Testis (tissue), 3 donors: ENCODE results near the gene LPCAT3. TPM values are rescaled to one million over a fixed set of nuclear protein-coding genes. Genes with fewer than 3 reads are reported as not detected.

ENCODE experiments used
- DNase-seq: peaks from one replicate; pipeline ENCODE4 v3.0.0-alpha.2; 2019
- H3K27ac ChIP-seq, 2 donors: fragments of 200-600 bp; sonication (generic); one replicate each; pipeline ENCODE4 v1.5.1; 2019
- H3K27me3 ChIP-seq: fragments of 200-600 bp; sonication (generic); one replicate; pipeline ENCODE4 v1.5.1; 2019
- H3K36me3 ChIP-seq: fragments of 200-600 bp; sonication (generic); one replicate; pipeline ENCODE4 v1.5.1; 2017; ENCODE audit warnings: low read depth; ENCODE audit errors: missing control alignments
- H3K4me1 ChIP-seq: fragments of 200-600 bp; sonication (generic); one replicate; pipeline ENCODE4 v1.5.1; 2019
- H3K4me3 ChIP-seq, 2 donors: fragments of 200-600 bp; sonication (generic); one replicate each; pipeline ENCODE4 v1.5.1; 2017 to 2019
- H3K9me3 ChIP-seq: fragments of 200-600 bp; sonication (generic); one replicate; pipeline ENCODE4 v1.5.1; 2017
- POLR2A ChIP-seq: fragments of 450-650 bp; IDR thresholded peaks from one replicate; pipeline ENCODE4 v1.6.1; 2017; ENCODE audit warnings: antibody characterized with exemption, mild to moderate bottlenecking, moderate library complexity
- WGBS, 2 donors: methylation state at CpG; one replicate each; pipeline ENCODE4 v1.1.5; 2018; 5-methylcytosine and 5-hydroxymethylcytosine counted together
- intact Hi-C: fragments of 100-400 bp; cut with DNase I; formaldehyde crosslinking; loops from one replicate; pipeline ENCODE4 v1.15.1; 2023; ENCODE audit warnings: low total_unique reads
- polyA plus RNA-seq: library from polyadenylated mRNA; stranded (reverse); fragments of 350-450 nt; fragmentation: Illumina TruSeq; extraction: RNeasy Lipid Tissue Mini Kit (QIAGEN cat#74804); gene quantifications from one replicate; pipeline ENCODE4 v1.2.3, GENCODE V29; 2014; ENCODE audit warnings: low read depth, low replicate concordance; ENCODE audit not compliant: insufficient read depth
- total RNA-seq, 2 donors: library from RNA; depleted of rRNA; stranded (reverse); fragments of >200 nt; gene quantifications; one replicate each; pipeline ENCODE4 v1.2.3, GENCODE V29; 2016
- TF ChIP-seq, protein P1 (sequence below), 3 experiments: fragments of 450-650 bp in 2 of 3; fragments of 200-600 bp in 1 of 3; sonication (generic) in 1 of 3; IDR thresholded peaks; one replicate each; pipeline ENCODE4 v1.5.1; 2016 to 2019; ENCODE audit warnings: antibody characterized with exemption in 3 of 3, mild to moderate bottlenecking in 2 of 3, moderate library complexity in 1 of 3

Gene LPCAT3
- total and polyA plus RNA-seq, 3 donors from 2014 or later, result 26.0 to 33.2 (median 30.2) TPM

DNA sequence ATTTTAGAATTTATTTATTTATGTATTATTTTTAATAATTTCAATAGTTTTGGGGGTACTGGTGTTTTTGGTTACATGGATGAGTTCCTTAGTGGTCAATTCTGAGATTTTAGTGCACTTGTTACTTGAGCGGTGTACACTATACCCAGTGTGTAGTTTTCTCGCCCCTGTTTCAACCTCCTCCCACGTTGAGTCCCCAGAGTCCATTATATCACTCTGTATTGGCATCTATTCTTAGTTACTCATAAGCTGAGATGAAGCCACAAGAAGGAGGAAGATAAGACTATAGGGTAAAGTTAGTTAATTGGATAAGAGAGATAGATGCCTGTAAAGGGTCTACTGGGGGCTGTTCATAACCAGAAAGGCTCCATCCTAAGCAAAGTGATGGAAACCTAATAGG lies 46.2 kb upstream of the LPCAT3 start:
- WGBS, 2 donors, result 75 to 81% methylated on average over 3 of the region's 3 CpGs
- DNase-seq, result no peak

GRCh38 chr12:7061596-7061995 lies 43.3 kb upstream of the LPCAT3 start:
- Histone ChIP-seq H3K27me3 (no peaks in the 10 kb centered on the region), H3K4me3 (peak overlapping the region; percentile 24 to 58), H3K27ac (peak overlapping the region; percentile 64 to 84), H3K4me1 (peaks cover 11% of the 10 kb centered on the region), H3K36me3 (no peaks in the 10 kb centered on the region), H3K9me3 (no peaks in the 10 kb centered on the region)
- DNase-seq, result no peak
- intact Hi-C loops, result loop anchor here (5.0 kb wide), 1 partner anchor 46 kb away; the partner anchor contains the start of gene C1RL
- TF ChIP-seq POLR2A, result no peak
- TF ChIP-seq, protein P1, sequence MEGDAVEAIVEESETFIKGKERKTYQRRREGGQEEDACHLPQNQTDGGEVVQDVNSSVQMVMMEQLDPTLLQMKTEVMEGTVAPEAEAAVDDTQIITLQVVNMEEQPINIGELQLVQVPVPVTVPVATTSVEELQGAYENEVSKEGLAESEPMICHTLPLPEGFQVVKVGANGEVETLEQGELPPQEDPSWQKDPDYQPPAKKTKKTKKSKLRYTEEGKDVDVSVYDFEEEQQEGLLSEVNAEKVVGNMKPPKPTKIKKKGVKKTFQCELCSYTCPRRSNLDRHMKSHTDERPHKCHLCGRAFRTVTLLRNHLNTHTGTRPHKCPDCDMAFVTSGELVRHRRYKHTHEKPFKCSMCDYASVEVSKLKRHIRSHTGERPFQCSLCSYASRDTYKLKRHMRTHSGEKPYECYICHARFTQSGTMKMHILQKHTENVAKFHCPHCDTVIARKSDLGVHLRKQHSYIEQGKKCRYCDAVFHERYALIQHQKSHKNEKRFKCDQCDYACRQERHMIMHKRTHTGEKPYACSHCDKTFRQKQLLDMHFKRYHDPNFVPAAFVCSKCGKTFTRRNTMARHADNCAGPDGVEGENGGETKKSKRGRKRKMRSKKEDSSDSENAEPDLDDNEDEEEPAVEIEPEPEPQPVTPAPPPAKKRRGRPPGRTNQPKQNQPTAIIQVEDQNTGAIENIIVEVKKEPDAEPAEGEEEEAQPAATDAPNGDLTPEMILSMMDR (IDR thresholded peaks at IDR 0.05), result no peak
- 84 to 88% methylated on average over 7 of the region's 7 CpGs for WGBS, 2 donors

More for the DNA sequence above, 46.2 kb upstream of the LPCAT3 start:
- Histone ChIP-seq H3K36me3 (no peaks in the 10 kb centered on the region), H3K4me3 (no peak overlapping the region), H3K27me3 (no peaks in the 10 kb centered on the region), H3K27ac (no peak overlapping the region), H3K4me1 (peaks cover 20% of the 10 kb centered on the region), H3K9me3 (no peaks in the 10 kb centered on the region)
- intact Hi-C loops, result loop anchor here (5.0 kb wide), 1 partner anchor 43 kb away; the partner anchor contains the start of gene C1RL
- TF ChIP-seq, protein P1 (IDR thresholded peaks at IDR 0.05), result no peak
- no peak for TF ChIP-seq POLR2A

GRCh38 chr12:7061138-7061537 lies 42.9 kb upstream of the LPCAT3 start:
- 54 to 62% methylated on average over 13 of the region's 13 CpGs for whole genome bisulfite sequencing, 2 donors
- H3K36me3 ChIP-seq, result no peaks in the 10 kb centered on the region
- H3K27me3 ChIP-seq, result no peaks in the 10 kb centered on the region
- H3K27ac ChIP-seq, result peak overlapping the region; percentile 64 to 84
- DNase-seq, result no peak
- peak overlapping the region; percentile 24 to 58 for H3K4me3 ChIP-seq
- H3K4me1 ChIP-seq, result peaks cover 11% of the 10 kb centered on the region
- H3K9me3 ChIP-seq, result no peaks in the 10 kb centered on the region
- intact Hi-C loops, result loop anchor here (5.0 kb wide), 1 partner anchor 46 kb away; the partner anchor contains the start of gene C1RL
- TF ChIP-seq, protein P1 (IDR thresholded peaks at IDR 0.05), result peak in 1 of 3 experiments; percentile 16
- no peak for TF ChIP-seq POLR2A

DNA sequence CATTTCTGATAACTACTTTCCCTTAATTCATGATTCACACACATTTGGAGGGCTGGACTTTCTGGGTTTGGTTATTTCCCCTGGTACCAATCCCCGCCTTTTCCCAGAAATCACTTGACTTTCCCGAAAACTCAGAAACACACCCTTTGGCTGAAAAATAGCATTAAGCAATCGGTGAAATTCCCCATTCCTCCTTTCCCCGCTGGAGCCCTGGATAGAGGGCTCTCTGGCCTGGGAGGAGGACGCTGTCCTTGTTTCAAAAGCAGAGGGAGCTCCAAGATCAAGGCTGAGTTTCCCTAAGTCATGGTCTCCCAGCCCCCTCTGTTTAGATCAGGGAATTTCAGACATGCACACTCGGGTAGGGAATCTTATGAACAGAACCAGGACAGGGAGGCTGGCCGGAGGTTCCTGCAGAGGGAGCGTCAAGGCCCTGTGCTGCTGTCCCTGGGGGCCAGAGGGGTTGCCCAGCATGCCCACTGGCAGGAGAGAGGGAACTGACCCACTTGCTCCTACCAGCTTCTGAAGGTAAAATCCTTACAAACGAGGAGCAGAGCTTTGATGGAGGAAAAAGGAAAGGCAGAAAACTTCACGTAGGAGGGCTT lies 42.2 kb upstream of the LPCAT3 start, which contains the start of gene C1S:
C1S (plus strand) TSS at position 366 of the 602 bp plus-strand sequence. CDS start 1,195 bp downstream, outside the sequence.
- 27 to 43% methylated on average over 9 to 10 of the region's 10 CpGs for WGBS, 2 donors
- H3K27ac ChIP-seq, result peak within 1 kb of the TSS; percentile 64 to 84

More for the DNA sequence above, 42.2 kb upstream of the LPCAT3 start, which contains the start of gene C1S:
- intact Hi-C loops, result loop anchor here (5.0 kb wide), 1 partner anchor 47 kb away; the partner anchor contains the start of gene C1RL
- DNase-seq, result peak; percentile 81
- no peaks in the 10 kb centered on the region for H3K27me3 ChIP-seq
- H3K9me3 ChIP-seq, result no peaks in the 10 kb centered on the region
- H3K4me1 ChIP-seq, result peaks cover 11% of the 10 kb centered on the region
- no peaks in the 10 kb centered on the region for H3K36me3 ChIP-seq
- peak within 1 kb of the TSS; percentile 24 to 58 for H3K4me3 ChIP-seq
- no peak for TF ChIP-seq POLR2A
- TF ChIP-seq, protein P1 (IDR thresholded peaks at IDR 0.05), result peak; percentile 66 to 90 (median 86)
